DOHH2 (cell line): ENCODE results near the gene ARL16.

Source experiments
- H3F3A ChIP-seq: fragments of 200-600 bp; sonication (generic), shearing (Covaris generic); 2 replicates; pipeline ENCODE4 v1.6.0; 2016; ENCODE audit warnings: antibody characterized with exemption, mild to moderate bottlenecking; ENCODE audit not compliant: control insufficient read depth, insufficient read depth
- H3K27ac ChIP-seq: fragments of 200-600 bp; sonication (generic); 2 replicates; pipeline ENCODE4 v1.5.1; 2014; ENCODE audit warnings: low read depth, mild to moderate bottlenecking, low read length, moderate library complexity
- H3K27me3 ChIP-seq: fragments of 200-600 bp; sonication (generic); 2 replicates; pipeline ENCODE4 v1.6.1; 2014; ENCODE audit warnings: mild to moderate bottlenecking, low read length, mixed read lengths; ENCODE audit not compliant: control insufficient read depth
- H3K36me3 ChIP-seq: fragments of 200-600 bp; sonication (generic); 2 replicates; pipeline ENCODE4 v1.6.1; 2014; ENCODE audit warnings: mild to moderate bottlenecking, low read length, moderate library complexity, mixed read lengths; ENCODE audit not compliant: control insufficient read depth
- H3K4me1 ChIP-seq: fragments of 200-600 bp; sonication (generic); 2 replicates; pipeline ENCODE4 v1.6.1; 2014; ENCODE audit warnings: mild to moderate bottlenecking, low read length, mixed read lengths; ENCODE audit not compliant: control insufficient read depth
- H3K4me2 ChIP-seq: fragments of 200-600 bp; sonication (generic); 2 replicates; pipeline ENCODE4 v1.6.0; 2014; ENCODE audit warnings: mild to moderate bottlenecking, low read length, moderate library complexity
- H3K4me3 ChIP-seq: fragments of 200-600 bp; sonication (generic); 2 replicates; pipeline ENCODE4 v1.5.1; 2014; ENCODE audit warnings: mild to moderate bottlenecking, low read length, mixed read lengths
- H3K79me2 ChIP-seq: fragments of 200-600 bp; sonication (generic); 2 replicates; pipeline ENCODE4 v1.6.1; 2014; ENCODE audit warnings: mild to moderate bottlenecking, low read length, mixed read lengths; ENCODE audit not compliant: control insufficient read depth
- H3K9me2 ChIP-seq: fragments of 200-600 bp; sonication (generic); replicated peaks from 2 replicates; pipeline ENCODE4 v1.6.1; 2014; ENCODE audit warnings: mild to moderate bottlenecking, low read length, mixed read lengths; ENCODE audit not compliant: control insufficient read depth
- H3K9me3 ChIP-seq: fragments of 200-600 bp; sonication (generic); 2 replicates; pipeline ENCODE4 v1.6.1; 2014; ENCODE audit warnings: antibody characterized with exemption, low read length, mixed read lengths; ENCODE audit not compliant: control insufficient read depth, insufficient read depth
- H4K20me1 ChIP-seq: fragments of 200-600 bp; sonication (generic); 2 replicates; pipeline ENCODE4 v1.6.0; 2014; ENCODE audit warnings: low read depth, mild to moderate bottlenecking, antibody characterized with exemption, low read length, moderate library complexity; ENCODE audit not compliant: control insufficient read depth, insufficient read depth
- CTCF ChIP-seq: fragments of 200-600 bp; sonication (generic); IDR thresholded peaks from one replicate; pipeline ENCODE4 v1.5.1; 2014; ENCODE audit warnings: antibody characterized with exemption, mild to moderate bottlenecking, low read depth, low read length; ENCODE audit not compliant: poor library complexity, severe bottlenecking
- EZH2phosphoT487 ChIP-seq: fragments of 200-600 bp; sonication (generic); IDR thresholded peaks from 2 replicates; pipeline ENCODE4 v1.6.1; 2017; ENCODE audit warnings: borderline replicate concordance, mild to moderate bottlenecking, antibody characterized with exemption, low read length, moderate library complexity, mixed read lengths

The ARL16 gene

GRCh38 chr17:81695801-81696200 lies 12.2 kb upstream of the ARL16 start:
- H3K4me1 ChIP-seq, result peaks cover 4% of the 10 kb centered on the region
- no peak overlapping the region for H3K4me2 ChIP-seq
- H3K4me3 ChIP-seq, result no peak overlapping the region
- H3F3A ChIP-seq, result peaks cover 5% of the 10 kb centered on the region; the same call in 1 of the 2 replicates
- H3K9me3 ChIP-seq, result no peaks in the 10 kb centered on the region
- H3K27me3 ChIP-seq, result no peaks in the 10 kb centered on the region
- no peak overlapping the region for H3K27ac ChIP-seq
- H3K9me2 ChIP-seq, result no peaks in the 10 kb centered on the region
- H3K36me3 ChIP-seq, result peaks cover 93% of the 10 kb centered on the region
- H4K20me1 ChIP-seq, result no peaks in the 10 kb centered on the region
- H3K79me2 ChIP-seq, result peaks cover 46% of the 10 kb centered on the region
- no peak for TF ChIP-seq CTCF
- TF ChIP-seq EZH2phosphoT487, result no peak

GRCh38 chr17:81695211-81695610 lies 11.6 kb upstream of the ARL16 start:
- H3K36me3 ChIP-seq, result peaks cover 93% of the 10 kb centered on the region
- H3K9me2 ChIP-seq, result no peaks in the 10 kb centered on the region
- H3K27ac ChIP-seq, result no peak overlapping the region
- no peaks in the 10 kb centered on the region for H3K9me3 ChIP-seq
- TF ChIP-seq EZH2phosphoT487 (no peak), CTCF (no peak)
- peaks cover 5% of the 10 kb centered on the region; the same call in 1 of the 2 replicates for H3F3A ChIP-seq
- H3K4me3 ChIP-seq, result no peak overlapping the region
- H3K79me2 ChIP-seq, result peaks cover 40% of the 10 kb centered on the region
- H3K27me3 ChIP-seq, result no peaks in the 10 kb centered on the region
- H4K20me1 ChIP-seq, result no peaks in the 10 kb centered on the region
- no peak overlapping the region for H3K4me2 ChIP-seq
- no peaks in the 10 kb centered on the region for H3K4me1 ChIP-seq

- TF ChIP-seq CTCF, result no peak
- TF ChIP-seq EZH2phosphoT487, result no peak
- Histone ChIP-seq H3K4me3 (no peak overlapping the region), H3F3A (peaks cover 5% of the 10 kb centered on the region; the same call in 1 of the 2 replicates), H3K4me1 (no peaks in the 10 kb centered on the region), H3K27ac (no peak overlapping the region), H3K9me3 (no peaks in the 10 kb centered on the region), H3K79me2 (peaks cover 37% of the 10 kb centered on the region), H4K20me1 (no peaks in the 10 kb centered on the region), H3K27me3 (no peaks in the 10 kb centered on the region), H3K9me2 (no peaks in the 10 kb centered on the region), H3K36me3 (peaks cover 96% of the 10 kb centered on the region), H3K4me2 (no peak overlapping the region)
Measured at GRCh38 chr17:81694810-81695209, 11.2 kb upstream of the ARL16 start.
